Hepatocyte (in vitro differentiated cells): ENCODE results near the gene ANKHD1. TPM values are rescaled to one million over a fixed set of nuclear protein-coding genes. Genes with fewer than 3 reads are reported as not detected.

ENCODE experiments used
- DNase-seq: peaks from one replicate; pipeline ENCODE4 v3.0.0-alpha.2; 2016; ENCODE audit warnings: low spot score
- H2AFZ ChIP-seq: fragments of 200-600 bp; sonication (generic); 2 replicates; pipeline ENCODE4 v1.6.0; 2016; ENCODE audit warnings: antibody characterized with exemption, mild to moderate bottlenecking
- H3K27ac ChIP-seq: fragments of 200-600 bp; sonication (generic); 2 replicates; pipeline ENCODE4 v1.5.1; 2016; ENCODE audit warnings: mild to moderate bottlenecking
- H3K27me3 ChIP-seq: fragments of 200-600 bp; sonication (generic); 2 replicates; pipeline ENCODE4 v1.6.1; 2016
- H3K36me3 ChIP-seq: fragments of 200-600 bp; sonication (generic); replicated peaks from 2 replicates; pipeline ENCODE4 v1.5.1; 2016; ENCODE audit warnings: low read depth; ENCODE audit not compliant: insufficient read depth
- H3K4me1 ChIP-seq: fragments of 200-600 bp; sonication (generic); 2 replicates; pipeline ENCODE4 v1.5.1; 2016; ENCODE audit warnings: mild to moderate bottlenecking, moderate library complexity; ENCODE audit not compliant: insufficient read depth
- H3K4me2 ChIP-seq: fragments of 200-600 bp; sonication (generic); 2 replicates; pipeline ENCODE4 v1.6.0; 2016
- H3K4me3 ChIP-seq: fragments of 200-600 bp; sonication (generic); 2 replicates; pipeline ENCODE4 v1.5.1; 2016; ENCODE audit warnings: mild to moderate bottlenecking
- H3K79me2 ChIP-seq: fragments of 200-600 bp; sonication (generic); 2 replicates; pipeline ENCODE4 v1.6.0; 2017; ENCODE audit warnings: mild to moderate bottlenecking
- H3K9me2 ChIP-seq: fragments of 200-600 bp; sonication (generic); replicated peaks from 2 replicates; pipeline ENCODE4 v1.6.0; 2017; ENCODE audit warnings: mild to moderate bottlenecking; ENCODE audit not compliant: insufficient read depth
- H3K9me3 ChIP-seq: fragments of 200-600 bp; sonication (generic); 2 replicates; pipeline ENCODE4 v1.5.1; 2016; ENCODE audit warnings: low read depth, mild to moderate bottlenecking
- H4K20me1 ChIP-seq: fragments of 200-600 bp; sonication (generic); 2 replicates; pipeline ENCODE4 v1.6.0; 2016; ENCODE audit warnings: mild to moderate bottlenecking; ENCODE audit not compliant: insufficient read depth, poor library complexity, severe bottlenecking
- EZH2 ChIP-seq: fragments of 200-600 bp; sonication (generic); IDR thresholded peaks from 2 replicates; pipeline ENCODE4 v1.6.1; 2016; ENCODE audit warnings: antibody characterized with exemption, mild to moderate bottlenecking, borderline replicate concordance
- EZH2phosphoT487 ChIP-seq: fragments of 200-600 bp; sonication (generic); IDR thresholded peaks from one replicate; pipeline ENCODE4 v1.6.1; 2018; ENCODE audit warnings: antibody characterized with exemption, mild to moderate bottlenecking, low read depth, moderate library complexity; ENCODE audit not compliant: unreplicated experiment, severe bottlenecking
- whole genome bisulfite sequencing: methylation state at CpG from one replicate; pipeline ENCODE4 v1.1.6; 2016; ENCODE audit warnings: low lambda C conversion rate; ENCODE audit errors: missing lambda C conversion rate; 5-methylcytosine and 5-hydroxymethylcytosine counted together
- polyA plus RNA-seq: library from polyadenylated mRNA; unstranded; fragments of >200 nt; fragmentation: Nextera tagmentation; extraction: Ambion mirVana; gene quantifications from 2 replicates; pipeline ENCODE4 v1.2.1, GENCODE V29; 2016
- total RNA-seq: library from RNA; depleted of rRNA; stranded (reverse); fragments of >200 nt; gene quantifications from 2 replicates; pipeline ENCODE4 v1.2.3, GENCODE V29; 2014
- TF ChIP-seq, protein P1 (sequence below): fragments of 200-600 bp; sonication (generic); IDR thresholded peaks from 2 replicates; pipeline ENCODE4 v1.5.1; 2016; ENCODE audit warnings: antibody characterized with exemption, mild to moderate bottlenecking; ENCODE audit not compliant: poor library complexity

Gene ANKHD1
- total and polyA plus RNA-seq, 2 experiments from 2014 or later, result 53.6 to 70.7 TPM

DNA sequence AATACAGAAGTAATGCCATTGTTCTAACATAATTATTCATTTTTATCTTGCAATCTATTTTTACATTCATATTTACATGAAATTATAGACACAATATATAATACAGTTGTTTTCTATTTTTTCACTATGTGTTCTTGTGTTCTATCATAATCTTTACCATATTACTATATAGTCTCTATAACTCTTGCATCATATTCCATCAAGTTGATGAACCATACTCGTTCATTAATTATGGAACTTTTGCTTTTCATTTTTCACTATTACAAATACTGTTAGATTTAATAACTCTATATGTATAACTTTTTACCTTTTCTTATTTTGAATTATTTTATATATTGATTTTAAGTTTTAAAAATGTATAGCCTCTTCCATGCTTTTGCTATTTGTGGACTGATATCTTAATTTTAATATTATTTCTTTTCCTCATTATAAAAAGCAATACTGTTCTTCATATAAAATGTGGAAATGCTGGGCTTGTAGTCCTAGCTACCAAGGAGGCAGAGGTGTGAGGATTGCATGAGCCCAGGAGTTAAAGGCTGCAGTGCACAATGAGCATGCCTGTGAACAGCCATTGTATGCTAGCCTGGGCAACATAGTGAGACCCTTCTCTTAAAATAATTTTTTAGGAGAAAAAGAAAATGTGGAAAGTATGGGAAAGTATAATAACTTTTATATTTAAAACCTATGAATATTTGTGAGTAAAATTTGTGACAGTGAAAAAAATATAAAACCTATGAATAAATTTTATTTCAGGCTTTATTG lies 65.5 kb downstream of the ANKHD1 start:
- Histone ChIP-seq H3K4me1 (no peaks in the 10 kb centered on the region), H3K36me3 (no peaks in the 10 kb centered on the region), H3K9me3 (no peaks in the 10 kb centered on the region), H3K27me3 (no peaks in the 10 kb centered on the region), H3K4me2 (no peak overlapping the region), H3K9me2 (no peaks in the 10 kb centered on the region), H4K20me1 (no peaks in the 10 kb centered on the region), H2AFZ (no peak overlapping the region), H3K27ac (no peak overlapping the region), H3K4me3 (no peak overlapping the region), H3K79me2 (no peaks in the 10 kb centered on the region)
- no peak for DNase-seq
- TF ChIP-seq, protein P1, sequence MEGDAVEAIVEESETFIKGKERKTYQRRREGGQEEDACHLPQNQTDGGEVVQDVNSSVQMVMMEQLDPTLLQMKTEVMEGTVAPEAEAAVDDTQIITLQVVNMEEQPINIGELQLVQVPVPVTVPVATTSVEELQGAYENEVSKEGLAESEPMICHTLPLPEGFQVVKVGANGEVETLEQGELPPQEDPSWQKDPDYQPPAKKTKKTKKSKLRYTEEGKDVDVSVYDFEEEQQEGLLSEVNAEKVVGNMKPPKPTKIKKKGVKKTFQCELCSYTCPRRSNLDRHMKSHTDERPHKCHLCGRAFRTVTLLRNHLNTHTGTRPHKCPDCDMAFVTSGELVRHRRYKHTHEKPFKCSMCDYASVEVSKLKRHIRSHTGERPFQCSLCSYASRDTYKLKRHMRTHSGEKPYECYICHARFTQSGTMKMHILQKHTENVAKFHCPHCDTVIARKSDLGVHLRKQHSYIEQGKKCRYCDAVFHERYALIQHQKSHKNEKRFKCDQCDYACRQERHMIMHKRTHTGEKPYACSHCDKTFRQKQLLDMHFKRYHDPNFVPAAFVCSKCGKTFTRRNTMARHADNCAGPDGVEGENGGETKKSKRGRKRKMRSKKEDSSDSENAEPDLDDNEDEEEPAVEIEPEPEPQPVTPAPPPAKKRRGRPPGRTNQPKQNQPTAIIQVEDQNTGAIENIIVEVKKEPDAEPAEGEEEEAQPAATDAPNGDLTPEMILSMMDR, result no peak
- TF ChIP-seq EZH2 (no peak), EZH2phosphoT487 (no peak)
- 100% methylated on average over 1 of the region's 1 CpG for WGBS

DNA sequence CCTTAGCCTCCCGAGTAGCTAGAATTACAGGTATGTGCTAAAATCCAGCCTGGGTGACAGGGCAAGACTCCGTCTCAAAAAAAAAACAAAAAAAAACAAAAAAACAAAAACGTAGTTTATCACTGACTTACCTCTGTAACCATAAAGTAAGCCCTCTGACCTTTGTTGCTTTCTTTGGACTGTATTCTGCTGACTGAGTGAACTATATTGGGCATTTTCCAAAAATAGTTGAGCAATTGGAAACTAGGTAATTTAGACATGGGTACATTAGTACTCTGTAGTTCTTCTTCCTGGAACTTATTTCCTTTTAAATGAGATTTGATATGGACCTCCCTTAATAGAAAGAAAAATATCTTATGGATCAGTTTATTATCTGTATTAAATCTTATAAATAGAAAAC lies 66.6 kb downstream of the ANKHD1 start:
- no peak for TF ChIP-seq EZH2
- TF ChIP-seq EZH2phosphoT487, result no peak
- TF ChIP-seq, protein P1, result no peak
- Histone ChIP-seq H3K4me3 (no peak overlapping the region), H3K4me2 (no peak overlapping the region), H2AFZ (no peak overlapping the region), H3K36me3 (no peaks in the 10 kb centered on the region), H3K27me3 (no peaks in the 10 kb centered on the region), H3K9me2 (no peaks in the 10 kb centered on the region), H3K9me3 (no peaks in the 10 kb centered on the region), H3K4me1 (no peaks in the 10 kb centered on the region), H3K27ac (no peak overlapping the region), H3K79me2 (no peaks in the 10 kb centered on the region), H4K20me1 (no peaks in the 10 kb centered on the region)
- peak; percentile 3 for DNase-seq
- 81% methylated on average over 3 of the region's 3 CpGs for WGBS

DNA sequence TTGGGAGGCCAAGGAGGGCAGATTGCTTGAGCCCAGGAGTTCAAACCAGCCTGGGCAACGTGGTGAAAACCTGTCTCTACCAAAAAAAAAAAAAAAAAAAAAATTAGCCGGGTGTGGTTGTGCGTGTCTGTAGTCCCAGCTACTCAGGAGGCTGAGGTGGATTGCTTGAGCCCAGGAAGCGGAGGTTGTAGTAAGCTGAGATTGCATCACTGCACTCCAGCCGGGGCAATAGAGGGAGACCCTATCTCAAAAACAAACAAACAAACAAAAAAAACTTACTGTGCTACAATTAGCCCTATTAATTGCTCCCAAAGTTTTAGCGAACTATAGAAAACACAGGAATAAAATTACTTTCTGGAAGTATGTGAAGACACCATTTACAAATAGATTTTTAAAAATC lies 67.6 kb downstream of the ANKHD1 start:
- WGBS, result 90% methylated on average over 6 of the region's 6 CpGs
- H3K27ac ChIP-seq, result no peak overlapping the region
- H3K4me3 ChIP-seq, result no peak overlapping the region
- no peaks in the 10 kb centered on the region for H3K79me2 ChIP-seq
- no peaks in the 10 kb centered on the region for H3K36me3 ChIP-seq
- no peaks in the 10 kb centered on the region for H3K9me2 ChIP-seq
- DNase-seq, result no peak
- no peaks in the 10 kb centered on the region for H3K27me3 ChIP-seq
- H2AFZ ChIP-seq, result no peak overlapping the region
- TF ChIP-seq EZH2phosphoT487 (no peak), EZH2 (no peak)
- TF ChIP-seq, protein P1, result no peak
- H3K4me2 ChIP-seq, result no peak overlapping the region
- no peaks in the 10 kb centered on the region for H3K9me3 ChIP-seq
- H3K4me1 ChIP-seq, result no peaks in the 10 kb centered on the region
- no peaks in the 10 kb centered on the region for H4K20me1 ChIP-seq
